ENCODE results near the gene TMEM8B.

The TMEM8B gene

GRCh38 chr9:35839926-35840325 is 10.9 kb downstream of the TMEM8B start:
- in situ Hi-C loops (cut with MboI; ENCODE audit: low sequenced_read_pairs) = no loop called here

- in situ Hi-C loops (cut with MboI; ENCODE audit: low sequenced_read_pairs) = no loop called here
Observed at GRCh38 chr9:35840881-35841644, 12.0 kb downstream of the TMEM8B start.

GRCh38 chr9:35841645-35841900 is 12.5 kb downstream of the TMEM8B start:
- in situ Hi-C loops (cut with MboI; ENCODE audit: low sequenced_read_pairs) = no loop called here

- in situ Hi-C loops (cut with MboI; ENCODE audit: low sequenced_read_pairs) = no loop called here
Observed at GRCh38 chr9:35842020-35842745, 13.2 kb downstream of the TMEM8B start.

GRCh38 chr9:35842795-35843194 is 13.8 kb downstream of the TMEM8B start:
- in situ Hi-C loops (cut with MboI; ENCODE audit: low sequenced_read_pairs) = no loop called here

GRCh38 chr9:35844628-35845270 is 15.7 kb downstream of the TMEM8B start:
- in situ Hi-C loops (cut with MboI; ENCODE audit: low sequenced_read_pairs) = no loop called here

GRCh38 chr9:35845824-35846771 is 17.1 kb downstream of the TMEM8B start:
- in situ Hi-C loops (cut with MboI; ENCODE audit: low sequenced_read_pairs) = no loop called here

GRCh38 chr9:35847792-35848572 is 19.0 kb downstream of the TMEM8B start:
- in situ Hi-C loops (cut with MboI; ENCODE audit: low sequenced_read_pairs) = no loop called here

- in situ Hi-C loops (cut with MboI; ENCODE audit: low sequenced_read_pairs) = no loop called here
Observed at GRCh38 chr9:35852267-35852815, 23.3 kb downstream of the TMEM8B start.

GRCh38 chr9:35852876-35853865 is 24.1 kb downstream of the TMEM8B start:
- in situ Hi-C loops (cut with MboI; ENCODE audit: low sequenced_read_pairs) = no loop called here

- in situ Hi-C loops (cut with MboI; ENCODE audit: low sequenced_read_pairs) = no loop called here
Observed at GRCh38 chr9:35854091-35854762, 25.2 kb downstream of the TMEM8B start.

GRCh38 chr9:35856206-35856605 is 27.2 kb downstream of the TMEM8B start:
- in situ Hi-C loops (cut with MboI; ENCODE audit: low sequenced_read_pairs) = no loop called here

GRCh38 chr9:35856882-35857281 is 27.9 kb downstream of the TMEM8B start:
- in situ Hi-C loops (cut with MboI; ENCODE audit: low sequenced_read_pairs) = no loop called here

GRCh38 chr9:35858458-35858857 is 29.4 kb downstream of the TMEM8B start:
- in situ Hi-C loops (cut with MboI; ENCODE audit: low sequenced_read_pairs) = no loop called here

GRCh38 chr9:35859310-35859989 is 30.4 kb downstream of the TMEM8B start:
- in situ Hi-C loops (cut with MboI; ENCODE audit: low sequenced_read_pairs) = no loop called here

GRCh38 chr9:35859990-35860339 is 30.9 kb downstream of the TMEM8B start:
- in situ Hi-C loops (cut with MboI; ENCODE audit: low sequenced_read_pairs) = no loop called here

GRCh38 chr9:35861161-35861897 is 32.3 kb downstream of the TMEM8B start:
- in situ Hi-C loops (cut with MboI; ENCODE audit: low sequenced_read_pairs) = no loop called here
